ENCODE results near the gene CHSY1.

- TF ChIP-seq CTCF (IDR thresholded peaks at IDR 0.05) (no peak), POLR2A (IDR thresholded peaks at IDR 0.05) (no peak), POLR2AphosphoS5 (IDR thresholded peaks at IDR 0.05) (no peak), EP300 (IDR thresholded peaks at IDR 0.05) (no peak)
Observed at GRCh38 chr15:101200181-101200580, 51.7 kb downstream of the CHSY1 start.
